Tibial nerve (tissue), 3 donors: ENCODE measurements around the gene GLE1.
"Not testable (repeated sequence)": the region's sequence is repeated elsewhere in the genome, so short reads cannot be mapped to it uniquely, and the experiment has no call there.

ENCODE experiments used
- POLR2A ChIP-seq, 2 donors: fragments of 450-650 bp; IDR thresholded peaks; one replicate each; pipeline ENCODE4 v1.6.1; 2017; ENCODE audit warnings: antibody characterized with exemption in 2 of 2, mild to moderate bottlenecking in 2 of 2, moderate library complexity in 2 of 2
- TF ChIP-seq, protein P1 (sequence below), 5 experiments: fragments of 200-600 bp in 3 of 5; fragments of 450-650 bp in 2 of 5; sonication (generic) in 3 of 5; IDR thresholded peaks; one replicate each; pipeline ENCODE4 v1.5.1; 2016 to 2019; ENCODE audit warnings: antibody characterized with exemption in 5 of 5, mild to moderate bottlenecking in 3 of 5, moderate library complexity in 2 of 5

DNA sequence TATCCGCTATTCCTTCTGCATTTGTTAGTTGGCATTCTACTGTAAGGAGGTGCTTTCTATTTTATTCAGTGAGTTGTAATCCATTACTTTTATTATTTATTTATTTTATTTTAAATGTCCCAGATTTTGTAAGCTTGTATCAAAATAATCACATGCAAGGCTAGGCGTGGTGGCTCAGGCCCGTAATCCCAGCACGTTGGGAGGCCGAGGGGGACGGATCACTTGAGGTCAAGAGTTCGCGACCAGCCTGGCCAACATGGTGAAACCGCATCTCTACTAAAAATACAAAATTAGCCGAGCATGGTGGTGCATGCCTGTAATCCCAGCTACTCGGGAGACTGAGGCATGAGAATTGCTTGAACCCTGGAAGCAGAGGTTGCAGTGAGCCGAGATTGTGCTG lies 1.4 kb downstream of the GLE1 start:
- not testable (repeated sequence) for TF ChIP-seq POLR2A (IDR thresholded peaks at IDR 0.05)
- TF ChIP-seq, protein P1, sequence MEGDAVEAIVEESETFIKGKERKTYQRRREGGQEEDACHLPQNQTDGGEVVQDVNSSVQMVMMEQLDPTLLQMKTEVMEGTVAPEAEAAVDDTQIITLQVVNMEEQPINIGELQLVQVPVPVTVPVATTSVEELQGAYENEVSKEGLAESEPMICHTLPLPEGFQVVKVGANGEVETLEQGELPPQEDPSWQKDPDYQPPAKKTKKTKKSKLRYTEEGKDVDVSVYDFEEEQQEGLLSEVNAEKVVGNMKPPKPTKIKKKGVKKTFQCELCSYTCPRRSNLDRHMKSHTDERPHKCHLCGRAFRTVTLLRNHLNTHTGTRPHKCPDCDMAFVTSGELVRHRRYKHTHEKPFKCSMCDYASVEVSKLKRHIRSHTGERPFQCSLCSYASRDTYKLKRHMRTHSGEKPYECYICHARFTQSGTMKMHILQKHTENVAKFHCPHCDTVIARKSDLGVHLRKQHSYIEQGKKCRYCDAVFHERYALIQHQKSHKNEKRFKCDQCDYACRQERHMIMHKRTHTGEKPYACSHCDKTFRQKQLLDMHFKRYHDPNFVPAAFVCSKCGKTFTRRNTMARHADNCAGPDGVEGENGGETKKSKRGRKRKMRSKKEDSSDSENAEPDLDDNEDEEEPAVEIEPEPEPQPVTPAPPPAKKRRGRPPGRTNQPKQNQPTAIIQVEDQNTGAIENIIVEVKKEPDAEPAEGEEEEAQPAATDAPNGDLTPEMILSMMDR (IDR thresholded peaks at IDR 0.05) = not testable (repeated sequence)
